HS-5 (cell line): ENCODE results near the gene SPATA6L.

Source experiments
- DNase-seq: peaks from one replicate; pipeline ENCODE4 v3.0.0-alpha.2; 2012; ENCODE audit warnings: low read depth

Gene SPATA6L

DNA sequence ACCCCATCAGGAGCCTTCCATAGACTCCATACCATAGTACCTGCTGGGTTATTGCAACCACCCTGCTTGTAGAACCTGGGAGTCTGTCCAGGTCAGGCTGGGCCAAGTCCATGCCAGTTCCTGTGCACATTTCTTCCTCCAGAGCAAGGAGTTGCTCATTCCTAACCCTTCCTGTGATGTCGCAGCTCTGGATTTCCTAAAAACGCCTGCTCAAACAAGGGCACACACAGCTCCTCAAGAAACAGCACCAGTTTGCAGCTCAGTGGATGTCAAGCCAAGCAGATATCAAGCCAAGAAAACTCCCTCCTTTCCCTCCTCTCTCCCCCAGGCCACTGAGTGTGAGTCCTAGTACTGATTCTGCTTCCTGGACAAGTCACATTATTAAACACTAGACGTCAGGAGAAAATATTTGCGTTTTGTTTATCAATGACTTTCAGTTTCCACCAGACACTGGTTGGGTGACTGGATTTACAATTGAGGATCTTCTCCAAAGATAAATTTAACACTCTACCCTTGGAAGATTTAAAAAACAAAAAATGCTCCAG is 116.5 kb downstream of the SPATA6L start:
- DNase-seq: no peak

DNA sequence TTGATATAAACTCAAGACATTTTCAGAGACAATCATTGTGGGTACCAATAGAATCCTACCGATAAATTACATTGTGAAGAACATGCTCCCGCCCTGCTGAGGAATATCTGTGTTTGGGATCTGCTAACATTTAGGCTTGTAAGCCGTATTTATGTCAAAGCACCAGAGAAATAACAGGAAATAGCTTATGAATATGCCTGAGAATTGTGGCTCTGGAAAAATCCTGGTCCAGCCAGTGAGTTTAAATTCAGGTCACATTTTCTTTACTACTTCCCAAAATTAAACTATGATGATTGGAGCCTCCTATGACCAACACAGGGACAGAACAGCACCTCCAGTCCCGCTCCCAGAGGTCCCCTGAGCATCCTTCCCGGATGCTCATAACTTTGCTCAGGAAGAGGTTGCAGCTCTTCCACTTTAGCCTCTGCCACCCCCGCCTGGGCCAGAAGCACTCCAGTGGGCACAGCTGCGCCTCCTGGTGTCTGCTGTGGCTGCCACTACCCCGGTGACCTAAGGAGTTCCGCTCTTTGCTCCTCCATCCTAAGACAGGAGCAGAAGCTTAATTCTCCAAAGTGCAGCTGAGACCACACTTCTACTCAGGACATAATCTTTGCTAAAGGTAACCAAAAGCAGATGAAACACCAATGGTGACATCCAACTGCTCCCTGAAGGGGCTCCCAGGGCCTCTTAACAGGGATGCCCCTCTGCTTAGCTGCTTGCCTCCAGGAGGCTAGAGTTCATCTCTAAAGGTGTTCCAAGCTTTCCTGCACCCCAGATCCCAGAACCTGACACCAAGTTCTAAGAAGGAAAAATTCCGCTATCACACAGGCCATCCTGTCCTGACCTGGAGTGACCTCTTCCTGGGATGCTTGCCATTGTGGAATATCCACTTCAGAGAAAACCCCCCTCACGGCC is 117.2 kb downstream of the SPATA6L start:
- DNase-seq: no peak
